H4 (cell line): ENCODE measurements around the gene ADAMTS8. TPM values are rescaled to one million over a fixed set of nuclear protein-coding genes. Genes with fewer than 3 reads are reported as not detected.

ENCODE experiments used
- total RNA-seq: library from RNA; depleted of rRNA; stranded (reverse); fragments of >200 nt; shearing (Covaris generic); gene quantifications from 2 replicates; pipeline ENCODE4 v1.2.3, GENCODE V29; 2014; rRNA removed

ADAMTS8 gene
- total RNA-seq, 1 experiment from 2014 or later = 0.04 TPM

Other genes with a start within 250 kb of the ADAMTS8 start
- 15.3 and 23.8 TPM in 2 replicates for gene ZBTB44, start 113.7 kb downstream of the ADAMTS8 start, total RNA-seq
- gene ADAMTS15, start 20.0 kb upstream of the ADAMTS8 start, total RNA-seq = 0.62 and 0.82 TPM in 2 replicates